ENCODE measurements around the gene NMUR2. TPM values are rescaled to one million over a fixed set of nuclear protein-coding genes. Genes with fewer than 3 reads are reported as not detected.
A peak's percentile ranks its signal among the peaks of the same experiment; 100 is the strongest.

Gene NMUR2
- polyA plus RNA-seq, 1 donor from 2014 or later, result not detected

GRCh38 chr5:152349683-152350526, 55.2 kb downstream of the NMUR2 start:
- H3K9me3 ChIP-seq (ENCODE audit: low read length), result no peaks in the 10 kb centered on the region
- H3K27ac ChIP-seq (ENCODE audit: low read length), result no peak overlapping the region
- H3K9me2 ChIP-seq (ENCODE audit: insufficient read depth, low read length), result no peaks in the 10 kb centered on the region
- no peak overlapping the region for H3K4me3 ChIP-seq (ENCODE audit: low read length)
- no peaks in the 10 kb centered on the region for H4K20me1 ChIP-seq (ENCODE audit: insufficient read depth)
- TF ChIP-seq EZH2 (IDR thresholded peaks at IDR 0.05; ENCODE audit: borderline replicate concordance, insufficient read depth, low read length, poor library complexity, severe bottlenecking) (no peak), REST (IDR thresholded peaks at IDR 0.05; ENCODE audit: borderline replicate concordance) (no peak), MXI1 (conservative IDR thresholded peaks at IDR 0.05; ENCODE audit: poor library complexity, severe bottlenecking) (no peak), TAF1 (IDR thresholded peaks at IDR 0.05; ENCODE audit: low read depth) (no peak), RAD21 (conservative IDR thresholded peaks at IDR 0.05) (peak; percentile 86), SMC3 (conservative IDR thresholded peaks at IDR 0.05; ENCODE audit: poor library complexity) (peak; percentile 84), POLR2AphosphoS5 (IDR thresholded peaks at IDR 0.05) (no peak), CTCF (IDR thresholded peaks at IDR 0.05; ENCODE audit: poor library complexity, severe bottlenecking) (peak; percentile 86), EP300 (conservative IDR thresholded peaks at IDR 0.05; ENCODE audit: poor library complexity, severe bottlenecking) (no peak)
- no peak overlapping the region for H2AFZ ChIP-seq (ENCODE audit: low read depth, low read length)
- no peak overlapping the region for H3K4me2 ChIP-seq (ENCODE audit: low read length)
- H3F3A ChIP-seq (ENCODE audit: insufficient read depth, low read length, poor library complexity, severe bottlenecking), result no peaks in the 10 kb centered on the region
- no peak overlapping the region for H3K9ac ChIP-seq (ENCODE audit: low read length)
- H3K36me3 ChIP-seq (ENCODE audit: insufficient read depth, low read length), result no peaks in the 10 kb centered on the region
- H3K79me2 ChIP-seq (replicated peaks; ENCODE audit: insufficient read depth, low read length), result no peaks in the 10 kb centered on the region
- no peaks in the 10 kb centered on the region for H3K27me3 ChIP-seq (ENCODE audit: insufficient read depth, low read depth, low read length)

All from neural cell (in vitro differentiated cells).